Heart left ventricle (tissue), 16 donors: ENCODE results near the gene HOXA3. TPM values are rescaled to one million over a fixed set of nuclear protein-coding genes. Genes with fewer than 3 reads are reported as not detected.

Experiments used
- ATAC-seq, 4 donors: fragments of 200-7000 bp; cut with Tn5 transposase; one replicate each; pipeline ENCODE4 v1.9.1; 2020 to 2022; ENCODE audit warnings: moderate library complexity in 4 of 4, mild to moderate bottlenecking in 3 of 4, moderate number of reproducible peaks in 1 of 4
- DNase-seq, 5 donors: peaks; one replicate each; pipeline ENCODE4 v3.0.0-alpha.2; 2020
- H3K27ac ChIP-seq, 12 donors: fragments of 200-600 bp; sonication (generic) in 4 of 12; one replicate each; pipeline versions ENCODE4 v1.5.0 to v1.8.0; 2016 to 2022; ENCODE audit warnings: mild to moderate bottlenecking in 2 of 12
- H3K27me3 ChIP-seq, 9 donors: fragments of 200-600 bp; sonication (generic) in 2 of 9; one replicate each; pipeline versions ENCODE4 v1.5.1 to v1.8.0; 2016 to 2022; ENCODE audit warnings: mild to moderate bottlenecking in 3 of 9
- H3K36me3 ChIP-seq, 9 donors: fragments of 200-600 bp; sonication (generic) in 2 of 9; one replicate each; pipeline versions ENCODE4 v1.5.0 to v1.8.0; 2018 to 2022; ENCODE audit warnings: mild to moderate bottlenecking in 2 of 9
- H3K4me1 ChIP-seq, 12 donors: fragments of 200-600 bp; sonication (generic) in 4 of 12; one replicate each; pipeline versions ENCODE4 v1.5.0 to v1.8.0; 2016 to 2022; ENCODE audit warnings: mild to moderate bottlenecking in 3 of 12
- H3K4me3 ChIP-seq, 12 donors: fragments of 200-600 bp; sonication (generic) in 4 of 12; one replicate each; pipeline versions ENCODE4 v1.5.0 to v1.8.0; 2017 to 2022; ENCODE audit warnings: mild to moderate bottlenecking in 9 of 12, moderate library complexity in 4 of 12
- H3K9me3 ChIP-seq, 12 donors: fragments of 200-600 bp; sonication (generic) in 4 of 12; one replicate each; pipeline versions ENCODE4 v1.5.0 to v1.8.0; 2016 to 2022; ENCODE audit warnings: mild to moderate bottlenecking in 1 of 12
- POLR2A ChIP-seq, 2 donors: fragments of 450-650 bp; IDR thresholded peaks; one replicate each; pipeline ENCODE4 v1.6.1; 2017; ENCODE audit warnings: antibody characterized with exemption in 2 of 2, mild to moderate bottlenecking in 2 of 2, moderate library complexity in 2 of 2
- WGBS, 4 donors: extraction: QIAGEN DNeasy Blood & Tissue Kit in 2 of 4; methylation state at CpG; one replicate each; pipeline versions ENCODE4 v1.1.5 to v1.1.7; 2013 to 2018; 5-methylcytosine and 5-hydroxymethylcytosine counted together
- intact Hi-C, 10 donors: fragments of 100-400 bp; cut with DNase I; formaldehyde crosslinking; loops; one replicate each; pipeline versions ENCODE4 v1.11.1 to v1.14.2; 2022
- polyA plus RNA-seq, 2 donors: library from polyadenylated mRNA; stranded (reverse); fragments of 200-250 nt; gene quantifications; one replicate each; pipeline ENCODE4 v1.2.3, GENCODE V29; 2013
- total RNA-seq, 9 donors: library from RNA; depleted of rRNA in 2 of 9; stranded (reverse); fragments of >200 nt in 2 of 9; fragmentation: NEBNext Ultra II Directional in 3 of 9; extraction: Animal tissue kit (Norgen Biotek cat#: 25700) in 3 of 9; gene quantifications; one replicate each; pipeline versions ENCODE4 v1.1.0 to v1.2.4, GENCODE V29; 2016 to 2023
- TF ChIP-seq, protein P1 (sequence below), 12 donors: fragments of 200-600 bp; sonication (generic) in 4 of 12; IDR thresholded peaks; one replicate each; pipeline versions ENCODE4 v1.5.0 to v1.8.0; 2018 to 2022; ENCODE audit warnings: antibody characterized with exemption in 12 of 12, mild to moderate bottlenecking in 5 of 12
- donor health status: ischemic (EF 13 %, LVEDD 7.1; RV severe dilation, severe dysfunction).
- donor health status: healthy with polysubstance abuse.
- donor health status: DM: no; HTN: yes; CAD: no.
- donor health status: DM: no; HTN: no; CAD: no.
- donor health status: ischemic (EF 25% LVEDD 6.9; RV normal size, moderate dysfunction).
- donor health status: ischemic (EF 25% LVEDD 5.7; RV mildly dilated, moderate dysfunction).
- donor health status: healthy.
- donor health status: DM: yes; HTN: yes; CAD: no.
- donor health status: ischemic (EF 35%, LVEDD 5.7; RV mildly dilated, moderate dysfunction).
- donor health status: nonischemic (EF 11% LVEDD 7.7; RV severe dilation, severe dysfunction).
- donor health status: DM: yes; HTN: yes; CAD: no.
- donor health status: PGD.
- donor health status: ischemic (EF 29% LVEDD 5.4; RV normal size, mild dysfunction).
- donor health status: nonischemic (EF 23%, LVEDD 6.1; RV moderate dilation, normal function).

HOXA3 gene
- total and polyA plus RNA-seq, 11 donors: 0.07 to 3.1 (median 0.64) TPM; not detected in 2

DNA sequence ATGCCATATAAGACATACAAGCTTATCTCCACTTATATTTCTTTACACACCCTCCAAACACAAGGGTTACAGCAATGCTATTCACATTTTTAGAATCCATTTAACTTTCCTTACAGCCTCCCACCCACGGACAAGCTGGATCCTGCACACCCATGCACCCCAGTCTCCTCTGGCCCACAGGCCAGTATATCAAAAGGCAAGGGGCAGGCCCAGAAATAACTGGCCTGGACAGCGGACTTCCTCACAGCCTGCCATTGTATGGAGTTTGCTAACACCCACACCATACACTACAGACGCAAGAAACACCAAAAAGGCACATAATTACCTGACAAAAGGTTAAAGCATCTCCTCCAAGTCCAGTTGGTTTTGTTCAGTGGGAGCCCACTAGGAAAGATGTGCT is 33.8 kb downstream of the HOXA3 start:
- ATAC-seq: no peak
- intact Hi-C loops: no loop called here
- WGBS, 4 donors: 23 to 29% (median 28%) methylated on average over 3 of the region's 3 CpGs
- Histone ChIP-seq H3K4me3 (peak overlapping the region in 8 of 12 donors; percentile 9 to 51 (median 20)), H3K27ac (peak overlapping the region in 7 of 12 donors; percentile 9 to 93 (median 75)), H3K36me3 (no peaks in the 10 kb centered on the region), H3K9me3 (no peaks in the 10 kb centered on the region), H3K27me3 (peaks cover 41 to 98% (median 78%) of the 10 kb centered on the region in 9 donors), H3K4me1 (peaks cover 0 to 16% (median 0%) of the 10 kb centered on the region in 12 donors)
- TF ChIP-seq, protein P1, sequence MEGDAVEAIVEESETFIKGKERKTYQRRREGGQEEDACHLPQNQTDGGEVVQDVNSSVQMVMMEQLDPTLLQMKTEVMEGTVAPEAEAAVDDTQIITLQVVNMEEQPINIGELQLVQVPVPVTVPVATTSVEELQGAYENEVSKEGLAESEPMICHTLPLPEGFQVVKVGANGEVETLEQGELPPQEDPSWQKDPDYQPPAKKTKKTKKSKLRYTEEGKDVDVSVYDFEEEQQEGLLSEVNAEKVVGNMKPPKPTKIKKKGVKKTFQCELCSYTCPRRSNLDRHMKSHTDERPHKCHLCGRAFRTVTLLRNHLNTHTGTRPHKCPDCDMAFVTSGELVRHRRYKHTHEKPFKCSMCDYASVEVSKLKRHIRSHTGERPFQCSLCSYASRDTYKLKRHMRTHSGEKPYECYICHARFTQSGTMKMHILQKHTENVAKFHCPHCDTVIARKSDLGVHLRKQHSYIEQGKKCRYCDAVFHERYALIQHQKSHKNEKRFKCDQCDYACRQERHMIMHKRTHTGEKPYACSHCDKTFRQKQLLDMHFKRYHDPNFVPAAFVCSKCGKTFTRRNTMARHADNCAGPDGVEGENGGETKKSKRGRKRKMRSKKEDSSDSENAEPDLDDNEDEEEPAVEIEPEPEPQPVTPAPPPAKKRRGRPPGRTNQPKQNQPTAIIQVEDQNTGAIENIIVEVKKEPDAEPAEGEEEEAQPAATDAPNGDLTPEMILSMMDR (IDR thresholded peaks at IDR 0.05): no peak
- no peak for TF ChIP-seq POLR2A (IDR thresholded peaks at IDR 0.05)
- no peak for DNase-seq

DNA sequence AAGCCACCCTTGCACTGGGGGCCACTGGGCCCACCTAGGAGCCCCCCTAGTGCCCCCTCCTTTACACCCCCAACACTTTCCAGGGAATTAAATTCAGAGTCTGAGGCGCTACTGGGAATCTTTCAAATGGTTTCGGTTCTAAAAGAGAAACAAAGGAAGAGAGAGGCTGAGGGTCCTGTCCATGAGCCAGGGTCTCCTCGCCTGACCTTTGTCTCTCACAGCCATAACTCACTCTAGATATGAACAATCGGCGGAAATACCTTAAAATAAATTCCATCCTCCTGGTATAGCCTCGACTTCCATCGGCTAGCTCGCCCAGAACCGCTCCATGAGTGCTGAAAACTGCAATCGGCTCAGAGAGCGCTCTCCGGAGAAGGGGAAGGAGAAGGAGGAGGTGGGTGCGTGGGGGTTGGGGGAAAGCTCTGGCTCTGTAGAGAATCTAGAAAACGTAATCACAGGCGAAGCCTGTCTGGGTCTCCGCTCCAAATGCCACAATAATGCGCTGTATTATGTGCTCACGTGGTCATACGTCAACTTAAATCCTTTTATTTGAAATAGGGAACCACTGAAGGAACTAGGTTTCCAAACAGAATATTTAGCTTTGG is 34.4 kb downstream of the HOXA3 start:
- DNase-seq: no peak

DNA sequence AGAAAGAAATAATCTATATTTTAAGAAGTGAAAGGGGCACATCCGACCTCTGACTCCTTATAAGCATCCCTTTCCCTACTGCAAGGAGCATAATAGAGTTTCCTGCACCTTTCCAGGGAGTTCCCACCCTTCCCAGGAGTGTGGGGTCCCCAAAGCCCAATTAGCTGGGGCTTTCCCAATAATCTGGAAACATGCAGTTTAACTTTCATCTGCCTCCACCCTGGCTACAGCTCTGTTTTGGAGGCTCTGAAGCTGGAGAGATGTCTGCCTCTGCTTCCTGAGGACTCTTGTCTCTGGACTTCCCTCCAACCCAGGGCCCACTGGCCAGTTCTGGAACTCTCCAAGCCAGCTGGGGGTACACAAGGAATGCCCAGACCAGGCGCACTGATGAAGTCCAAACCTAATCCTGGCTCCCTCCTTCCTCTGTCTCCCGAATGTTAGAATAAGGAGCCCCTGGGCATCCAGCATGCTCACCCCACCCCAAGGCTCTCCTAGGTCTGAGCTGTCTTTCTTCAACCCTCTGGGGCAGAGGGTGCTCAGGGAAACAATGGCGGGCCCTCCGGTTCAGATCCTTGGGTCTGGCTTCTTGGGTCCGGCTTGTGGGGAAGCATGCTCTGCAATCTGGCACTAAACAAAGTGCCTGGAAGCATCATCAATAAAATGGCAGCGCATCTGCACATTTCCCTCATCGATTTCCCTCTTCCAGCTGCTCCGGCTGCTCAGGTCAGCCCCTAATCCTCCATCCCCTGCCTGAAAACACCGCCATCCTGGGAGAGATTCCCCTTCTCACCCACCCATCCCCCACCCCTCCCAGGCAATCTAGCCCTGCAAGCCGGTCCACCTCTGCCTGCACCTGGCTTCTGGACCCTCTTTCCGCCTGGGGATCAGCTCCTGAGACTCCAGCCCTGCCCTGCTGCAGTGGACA is 35.2 kb downstream of the HOXA3 start:
- Histone ChIP-seq H3K4me1 (peaks cover 0 to 20% (median 0%) of the 10 kb centered on the region in 12 donors), H3K9me3 (no peaks in the 10 kb centered on the region), H3K36me3 (no peaks in the 10 kb centered on the region), H3K27ac (peak overlapping the region in 7 of 12 donors; percentile 14 to 93 (median 75)), H3K4me3 (peak overlapping the region in 8 of 12 donors; percentile 9 to 51 (median 23)), H3K27me3 (peaks cover 42 to 98% (median 81%) of the 10 kb centered on the region in 9 donors)
- no peak for DNase-seq
- intact Hi-C loops: no loop called here
- TF ChIP-seq POLR2A (IDR thresholded peaks at IDR 0.05): no peak
- TF ChIP-seq, protein P1 (IDR thresholded peaks at IDR 0.05): no peak
- 13 to 20% (median 17%) methylated on average over 12 of the region's 12 CpGs for WGBS, 4 donors
- no peak for ATAC-seq

More for the DNA sequence above, 34.4 kb downstream of the HOXA3 start:
- WGBS, 4 donors: 7 to 13% (median 9%) methylated on average over 19 of the region's 19 CpGs
- Histone ChIP-seq H3K4me3 (peak overlapping the region in 9 of 12 donors; percentile 9 to 51 (median 23)), H3K27me3 (peaks cover 42 to 98% (median 78%) of the 10 kb centered on the region in 9 donors), H3K36me3 (no peaks in the 10 kb centered on the region), H3K4me1 (peaks cover 0 to 20% (median 0%) of the 10 kb centered on the region in 12 donors), H3K27ac (peak overlapping the region in 8 of 12 donors; percentile 9 to 93 (median 68)), H3K9me3 (no peaks in the 10 kb centered on the region)
- intact Hi-C loops: no loop called here
- peak in 2 of 4 donors; percentile 10 to 54 for ATAC-seq
- no peak for TF ChIP-seq POLR2A (IDR thresholded peaks at IDR 0.05)
- TF ChIP-seq, protein P1 (IDR thresholded peaks at IDR 0.05): no peak
